Sigmoid colon (tissue), 3 donors: Measurements from ENCODE around the gene HMCN2.

Experiments used
- POLR2A ChIP-seq, 2 donors: fragments of 450-650 bp; IDR thresholded peaks; one replicate each; pipeline ENCODE4 v1.6.1; 2016; ENCODE audit warnings: antibody characterized with exemption in 2 of 2, mild to moderate bottlenecking in 2 of 2, moderate library complexity in 2 of 2
- TF ChIP-seq, protein P1 (sequence below), 4 experiments: fragments of 450-650 bp in 3 of 4; fragments of 200-600 bp in 1 of 4; IDR thresholded peaks; one replicate each; pipeline ENCODE4 v1.5.1; 2016 to 2019; ENCODE audit warnings: antibody characterized with exemption in 4 of 4, mild to moderate bottlenecking in 3 of 4, moderate library complexity in 2 of 4

GRCh38 chr9:130430734-130431535 lies 165.4 kb downstream of the HMCN2 start:
- TF ChIP-seq, protein P1, sequence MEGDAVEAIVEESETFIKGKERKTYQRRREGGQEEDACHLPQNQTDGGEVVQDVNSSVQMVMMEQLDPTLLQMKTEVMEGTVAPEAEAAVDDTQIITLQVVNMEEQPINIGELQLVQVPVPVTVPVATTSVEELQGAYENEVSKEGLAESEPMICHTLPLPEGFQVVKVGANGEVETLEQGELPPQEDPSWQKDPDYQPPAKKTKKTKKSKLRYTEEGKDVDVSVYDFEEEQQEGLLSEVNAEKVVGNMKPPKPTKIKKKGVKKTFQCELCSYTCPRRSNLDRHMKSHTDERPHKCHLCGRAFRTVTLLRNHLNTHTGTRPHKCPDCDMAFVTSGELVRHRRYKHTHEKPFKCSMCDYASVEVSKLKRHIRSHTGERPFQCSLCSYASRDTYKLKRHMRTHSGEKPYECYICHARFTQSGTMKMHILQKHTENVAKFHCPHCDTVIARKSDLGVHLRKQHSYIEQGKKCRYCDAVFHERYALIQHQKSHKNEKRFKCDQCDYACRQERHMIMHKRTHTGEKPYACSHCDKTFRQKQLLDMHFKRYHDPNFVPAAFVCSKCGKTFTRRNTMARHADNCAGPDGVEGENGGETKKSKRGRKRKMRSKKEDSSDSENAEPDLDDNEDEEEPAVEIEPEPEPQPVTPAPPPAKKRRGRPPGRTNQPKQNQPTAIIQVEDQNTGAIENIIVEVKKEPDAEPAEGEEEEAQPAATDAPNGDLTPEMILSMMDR (IDR thresholded peaks at IDR 0.05), result no peak
- TF ChIP-seq POLR2A (IDR thresholded peaks at IDR 0.05), result no peak
